GM10248 (cell line): Measurements from ENCODE around the gene CASZ1.

Experiments used
- CTCF ChIA-PET: fragments of 300-600 bp; sonication (Branson Sonifier 250); formaldehyde crosslinking; extraction: SDS; loops from one replicate; lab custom pipeline; 2021; ENCODE audit warnings: antibody characterized with exemption; lab: Yijun Ruan, JAX
- POLR2A ChIA-PET: fragments of 350-650 bp; sonication (Branson Sonifier 250); formaldehyde crosslinking; extraction: SDS; loops from one replicate; lab custom pipeline; 2020; ENCODE audit warnings: antibody characterized with exemption; lab: Yijun Ruan, JAX
- DNase-seq: peaks from one replicate; pipeline ENCODE4 v3.0.0; 2012; ENCODE audit errors: extremely low spot score
- CTCF ChIP-seq: IDR thresholded peaks from 2 replicates; pipeline ENCODE4 v1.5.1; 2012; ENCODE audit warnings: mild to moderate bottlenecking, low read depth; ENCODE audit errors: extremely low read depth, missing control alignments, control extremely low read depth

CASZ1 gene

GRCh38 chr1:10812387-10812915 is 16.0 kb upstream of the CASZ1 start:
- ChIA-PET POLR2A (no interaction called here), CTCF (no interaction called here)
- DNase-seq = no peak
- TF ChIP-seq CTCF = no peak

GRCh38 chr1:10808441-10808840 is 12.0 kb upstream of the CASZ1 start:
- DNase-seq = no peak
- POLR2A ChIA-PET = no interaction called here
- CTCF ChIA-PET = no interaction called here
- TF ChIP-seq CTCF = no peak

GRCh38 chr1:10806966-10807365 is 10.5 kb upstream of the CASZ1 start:
- ChIA-PET POLR2A (no interaction called here), CTCF (no interaction called here)
- no peak for DNase-seq
- no peak for TF ChIP-seq CTCF

- TF ChIP-seq CTCF = no peak
- ChIA-PET POLR2A (no interaction called here), CTCF (no interaction called here)
- DNase-seq = no peak
Measured at GRCh38 chr1:10803971-10804820, 7.8 kb upstream of the CASZ1 start.

GRCh38 chr1:10802944-10803715 is 6.7 kb upstream of the CASZ1 start:
- ChIA-PET CTCF (no interaction called here), POLR2A (no interaction called here)
- TF ChIP-seq CTCF = no peak
- DNase-seq = no peak

- CTCF ChIA-PET = interaction anchor here (1.2 kb wide), 1 partner anchor 28 kb away, joined by 3 read pairs; no protein-coding TSS in a partner anchor
- no peak for DNase-seq
- POLR2A ChIA-PET = no interaction called here
- TF ChIP-seq CTCF = no peak
Measured at GRCh38 chr1:10800778-10801177, 4.3 kb upstream of the CASZ1 start.
